ENCODE results near the gene PRR14L. TPM values are rescaled to one million over a fixed set of nuclear protein-coding genes. Genes with fewer than 3 reads are reported as not detected.

PRR14L gene
- total RNA-seq, 4 donors from 2014 or later: 23.8 to 31.2 (median 30.3) TPM

- TF ChIP-seq CTCF (IDR thresholded peaks at IDR 0.05): no peak
- peak; percentile 20 for ATAC-seq (ENCODE audit: low FRiP score)
These were observed 111.9 kb downstream of the PRR14L start for GRCh38 chr22:31637891-31638618.

GRCh38 chr22:31637447-31637890 lies 112.5 kb downstream of the PRR14L start:
- TF ChIP-seq CTCF (IDR thresholded peaks at IDR 0.05): no peak
- ATAC-seq (ENCODE audit: low FRiP score) (peak; percentile 22), DNase-seq (ENCODE audit: low spot score) (no peak)

More at GRCh38 chr22:31637891-31638618, 111.9 kb downstream of the PRR14L start:
- DNase-seq (ENCODE audit: low spot score): no peak

- ATAC-seq (ENCODE audit: low FRiP score): no peak
- DNase-seq (ENCODE audit: low spot score): no peak
- TF ChIP-seq CTCF (IDR thresholded peaks at IDR 0.05): no peak
These were observed 114.2 kb downstream of the PRR14L start for GRCh38 chr22:31635638-31636306.

GRCh38 chr22:31631436-31631835 lies 118.5 kb downstream of the PRR14L start:
- no peak for TF ChIP-seq CTCF (IDR thresholded peaks at IDR 0.05)
- DNase-seq (ENCODE audit: low spot score) (no peak), ATAC-seq (ENCODE audit: low FRiP score) (no peak)

Small RNAs within 50 kb of the gene (small RNA-seq; reads per million reads assigned to genes)
- gene RN7SL20P: not detected

Other genes starting within 250 kb of the PRR14L start
- gene PISD, start 87.9 kb downstream of the PRR14L start, total RNA-seq: 100 to 1,000 TPM in 3 of 4 donors, 10 to 100 TPM in 1; 55.2 to 165 (median 122) TPM
- gene DEPDC5, start 3.9 kb upstream of the PRR14L start, total RNA-seq: 10 to 100 TPM; 11.5 to 20.6 (median 13.8) TPM
- 100 to 1,000 TPM in 1 of 4 donors, 10 to 100 TPM in 3; 64.2 to 139 (median 77.9) TPM for gene YWHAH, start 194.4 kb upstream of the PRR14L start, total RNA-seq

Measured in omental fat pad (tissue), 4 donors.